HepG2 (cell line): Measurements from ENCODE around the gene ATP10D. TPM values are rescaled to one million over a fixed set of nuclear protein-coding genes. Genes with fewer than 3 reads are reported as not detected.
A peak's percentile ranks its signal among the peaks of the same experiment; 100 is the strongest.

Source experiments
- ATAC-seq: fragments of 200-7000 bp; cut with Tn5 transposase; 3 replicates; pipeline ENCODE4 v1.9.1; 2020; ENCODE audit warnings: mild to moderate bottlenecking, moderate library complexity
- BruUV-seq: library from RNA; stranded (reverse); fragments of 400-500 nt; replicated peaks from 2 replicates; lab custom pipeline; 2021; lab: Mats Ljungman, UMichigan
- CTCF ChIA-PET: fragments of 300-600 bp; formaldehyde crosslinking; extraction: SDS; loops from one replicate; lab custom pipeline; 2021; ENCODE audit warnings: low total read pairs, inconsistent platforms, low intra/inter-chr PET ratio; lab: Yijun Ruan, JAX
- POLR2A ChIA-PET: fragments of 350-600 bp; sonication (Branson Sonifier 250); formaldehyde crosslinking; loops from one replicate; lab custom pipeline; 2020; ENCODE audit warnings: antibody characterized with exemption, inconsistent platforms; lab: Yijun Ruan, JAX
- DNase-seq: peaks from one replicate; pipeline ENCODE4 v3.0.0-alpha.2; 2015; ENCODE audit warnings: low spot score
- FAIRE-seq: peaks from 3 replicates; lab custom pipeline; 2011; peaks lifted over from hg19 to GRCh38; lab: Jason Lieb, UNC
- H2AFZ ChIP-seq: one replicate; pipeline ENCODE4 v1.6.1; 2011; ENCODE audit warnings: low read length, inconsistent platforms
- H3K27ac ChIP-seq: fragments of 300-600 bp; 3 replicates; pipeline ENCODE4 v1.8.0; 2011; ENCODE audit warnings: mixed run types, mild to moderate bottlenecking, mixed read lengths, low read length, inconsistent platforms; ENCODE audit not compliant: insufficient read depth; ENCODE audit errors: extremely low read length
- H3K27me3 ChIP-seq, 2 experiments: fragments of 200-600 bp in 1 of 2; 2 replicates in 1 of 2; 3 replicates in 1 of 2; pipeline versions ENCODE4 v1.6.0 to v1.8.0; 2011; ENCODE audit warnings: low read length in 2 of 2, mild to moderate bottlenecking in 2 of 2, moderate library complexity in 2 of 2, inconsistent platforms in 1 of 2; ENCODE audit not compliant: insufficient read depth in 2 of 2, control insufficient read depth in 1 of 2
- H3K36me3 ChIP-seq, 2 experiments: fragments of 200-600 bp in 1 of 2; replicated peaks in 1 of 2; 2 replicates in 1 of 2; 3 replicates in 1 of 2; pipeline versions ENCODE4 v1.5.1 to v1.8.0; 2011; ENCODE audit warnings: low read length in 2 of 2, inconsistent platforms in 1 of 2; ENCODE audit not compliant: insufficient read depth in 2 of 2, control insufficient read depth in 1 of 2
- H3K4me1 ChIP-seq: 2 replicates; pipeline ENCODE4 v1.5.1; 2012; ENCODE audit warnings: low read length, inconsistent platforms; ENCODE audit not compliant: insufficient read depth
- H3K4me2 ChIP-seq: 2 replicates; pipeline ENCODE4 v1.6.0; 2011; ENCODE audit warnings: low read depth, low read length, inconsistent platforms
- H3K4me3 ChIP-seq, 3 experiments: fragments of 200-600 bp in 1 of 3; sonication (generic), shearing (Covaris generic) in 1 of 3; replicated peaks in 1 of 3; 2 replicates each; pipeline ENCODE4 v1.5.1; 2011 to 2016; ENCODE audit warnings: low read length in 3 of 3, inconsistent platforms in 2 of 3, low read depth in 2 of 3, mild to moderate bottlenecking in 2 of 3, control low read depth in 1 of 3, mixed read lengths in 1 of 3; ENCODE audit not compliant: insufficient read depth in 1 of 3
- H3K79me2 ChIP-seq: one replicate; pipeline ENCODE4 v1.6.1; 2011; ENCODE audit warnings: low read length, inconsistent platforms; ENCODE audit not compliant: insufficient read depth
- H3K9ac ChIP-seq: 2 replicates; pipeline ENCODE4 v1.6.0; 2011; ENCODE audit warnings: mild to moderate bottlenecking, low read depth, low read length, inconsistent platforms; ENCODE audit not compliant: insufficient read depth
- H3K9me3 ChIP-seq: 2 replicates; pipeline ENCODE4 v1.5.1; 2012; ENCODE audit warnings: mild to moderate bottlenecking, low read length
- H4K20me1 ChIP-seq: 2 replicates; pipeline ENCODE4 v1.6.0; 2011; ENCODE audit warnings: inconsistent platforms, mild to moderate bottlenecking, low read length, moderate library complexity; ENCODE audit not compliant: insufficient read depth
- RBM39 ChIP-seq: fragments of 200-400 bp; formaldehyde crosslinking; IDR thresholded peaks from one replicate; pipeline ENCODE4 v1.6.1; 2018; ENCODE audit warnings: antibody characterized with exemption, mild to moderate bottlenecking, low read depth, low read length; ENCODE audit not compliant: poor library complexity, severe bottlenecking
- ZFP62 ChIP-seq: sonication (generic); formaldehyde crosslinking; IDR thresholded peaks from 2 replicates; pipeline ENCODE4 v1.4.0; 2020; ENCODE audit warnings: missing genetic modification reagents
- ZKSCAN5 ChIP-seq: sonication (generic); formaldehyde crosslinking; IDR thresholded peaks from 2 replicates; pipeline ENCODE4 v1.5.1; 2020; ENCODE audit warnings: mild to moderate bottlenecking, missing genetic modification reagents
- ZMYM3 ChIP-seq: sonication (generic); formaldehyde crosslinking; IDR thresholded peaks from 2 replicates; pipeline ENCODE4 v1.5.1; 2020; ENCODE audit warnings: mild to moderate bottlenecking, missing genetic modification reagents
- ZNF598 ChIP-seq: sonication (generic); formaldehyde crosslinking; IDR thresholded peaks from 2 replicates; pipeline ENCODE4 v1.5.1; 2020; ENCODE audit warnings: mild to moderate bottlenecking, missing genetic modification reagents, borderline replicate concordance
- WGBS: methylation state at CpG from one replicate; pipeline ENCODE4 v1.1.6; 2017; ENCODE audit warnings: low lambda C conversion rate; 5-methylcytosine and 5-hydroxymethylcytosine counted together
- in situ Hi-C: cut with HindIII; loops from 2 replicates; pipeline ENCODE4 v1.10.0; 2017; ENCODE audit warnings: low pct_unique_long_range_greater_than_20kb; ENCODE audit not compliant: extremely low pct_ligation_motif_present
- intact Hi-C: fragments of 100-400 bp; cut with micrococcal nuclease; formaldehyde crosslinking; loops from one replicate; pipeline ENCODE4 v1.10.0; 2022; ENCODE audit not compliant: unreplicated experiment
- polyA plus RNA-seq, 8 experiments: library from polyadenylated mRNA; depleted of rRNA in 3 of 8; stranded (reverse) in 7 of 8; unstranded in 1 of 8; fragments of >200 nt; fragmentation: Illumina TruSeq in 4 of 8; extraction: Trizol in 4 of 8; gene quantifications; 2 replicates each; pipeline versions ENCODE4 v1.2.1 to v1.2.3, GENCODE V29; 2011 to 2016; ENCODE audit warnings: low read depth in 4 of 8, missing spikeins in 1 of 8, mixed read lengths in 1 of 8; ENCODE audit not compliant: insufficient read depth in 1 of 8
- total RNA-seq, 5 experiments: library from RNA; depleted of rRNA; stranded (reverse); fragments of >200 nt; fragmentation: Illumina TruSeq; extraction: Trizol; gene quantifications; 2 replicates each; pipeline ENCODE4 v1.2.3, GENCODE V29; 2016; ENCODE audit warnings: low read depth in 1 of 5
- TF ChIP-seq, protein P1 (sequence below): sonication (generic); formaldehyde crosslinking; IDR thresholded peaks from 2 replicates; pipeline ENCODE4 v1.4.0; 2020; ENCODE audit warnings: missing genetic modification reagents
- TF ChIP-seq, protein P2 (sequence below): sonication (generic); formaldehyde crosslinking; conservative IDR thresholded peaks from 2 replicates; pipeline ENCODE4 v1.4.0; 2020; ENCODE audit warnings: missing genetic modification reagents

Gene ATP10D
- total and polyA plus RNA-seq, 2 of the 13 experiments (the other 11 are each of a cell fraction or from before 2014, with no cell fraction given): 2.2 to 9.8 TPM

DNA sequence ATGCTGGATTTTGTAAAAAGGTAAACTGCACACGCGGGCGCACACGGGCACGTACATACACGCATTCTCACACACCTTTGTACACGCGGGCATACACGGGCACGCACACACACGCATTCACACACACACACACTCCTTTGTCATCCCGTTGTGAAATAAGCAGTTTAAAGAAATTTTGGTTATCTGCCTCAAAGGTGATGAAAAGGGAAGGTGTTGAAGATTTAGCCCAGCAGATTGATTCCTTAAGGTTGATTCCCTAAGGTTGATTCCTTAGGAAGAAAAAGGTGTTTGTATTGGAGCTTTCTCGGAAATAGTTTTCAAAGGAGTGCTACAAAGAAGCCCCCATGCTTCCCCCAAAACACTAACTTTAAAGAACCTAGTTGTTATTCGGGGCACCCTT is 693 bp downstream of the ATP10D start:
- BruUV-seq: no TSS peak

More for the DNA sequence above, 693 bp downstream of the ATP10D start:
- no peak; the same call in 2 of the 3 replicates for ATAC-seq
- Histone ChIP-seq H2AFZ (peak overlapping the region; percentile 10), H3K27ac (no peak overlapping the region), H3K36me3 (no peaks in the 10 kb centered on the region), H3K79me2 (no peaks in the 10 kb centered on the region), H3K4me3 (peak overlapping the region; percentile 55 to 74 (median 66)), H3K4me1 (peaks cover 20% of the 10 kb centered on the region), H3K9me3 (no peaks in the 10 kb centered on the region), H4K20me1 (no peaks in the 10 kb centered on the region), H3K27me3 (peaks cover 0 to 3% of the 10 kb centered on the region in 2 experiments; a peak in 1 of 5 replicates), H3K4me2 (peak overlapping the region; percentile 89), H3K9ac (peak overlapping the region; percentile 36; the same call in 1 of the 2 replicates)
- in situ Hi-C loops: no loop called here
- ChIA-PET CTCF (no interaction called here), POLR2A (interaction anchor here (2.2 kb wide), 1 partner anchor 23 kb away, joined by 15 read pairs; the partner anchor contains the start of gene COMMD8)
- intact Hi-C loops: loop anchor here (1.0 to 2.0 kb wide), 2 partner anchors 23 to 40 kb away; partner anchors contain the start of gene COMMD8
- FAIRE-seq: no peak
- DNase-seq: no peak
- WGBS: under 1% methylated on average over 14 of the region's 14 CpGs
- TF ChIP-seq ZMYM3 (CRISPR knock-in tag) (no peak), RBM39 (no peak), ZNF598 (CRISPR knock-in tag) (no peak), ZKSCAN5 (no peak), ZFP62 (CRISPR knock-in tag) (no peak)
- TF ChIP-seq, protein P1, sequence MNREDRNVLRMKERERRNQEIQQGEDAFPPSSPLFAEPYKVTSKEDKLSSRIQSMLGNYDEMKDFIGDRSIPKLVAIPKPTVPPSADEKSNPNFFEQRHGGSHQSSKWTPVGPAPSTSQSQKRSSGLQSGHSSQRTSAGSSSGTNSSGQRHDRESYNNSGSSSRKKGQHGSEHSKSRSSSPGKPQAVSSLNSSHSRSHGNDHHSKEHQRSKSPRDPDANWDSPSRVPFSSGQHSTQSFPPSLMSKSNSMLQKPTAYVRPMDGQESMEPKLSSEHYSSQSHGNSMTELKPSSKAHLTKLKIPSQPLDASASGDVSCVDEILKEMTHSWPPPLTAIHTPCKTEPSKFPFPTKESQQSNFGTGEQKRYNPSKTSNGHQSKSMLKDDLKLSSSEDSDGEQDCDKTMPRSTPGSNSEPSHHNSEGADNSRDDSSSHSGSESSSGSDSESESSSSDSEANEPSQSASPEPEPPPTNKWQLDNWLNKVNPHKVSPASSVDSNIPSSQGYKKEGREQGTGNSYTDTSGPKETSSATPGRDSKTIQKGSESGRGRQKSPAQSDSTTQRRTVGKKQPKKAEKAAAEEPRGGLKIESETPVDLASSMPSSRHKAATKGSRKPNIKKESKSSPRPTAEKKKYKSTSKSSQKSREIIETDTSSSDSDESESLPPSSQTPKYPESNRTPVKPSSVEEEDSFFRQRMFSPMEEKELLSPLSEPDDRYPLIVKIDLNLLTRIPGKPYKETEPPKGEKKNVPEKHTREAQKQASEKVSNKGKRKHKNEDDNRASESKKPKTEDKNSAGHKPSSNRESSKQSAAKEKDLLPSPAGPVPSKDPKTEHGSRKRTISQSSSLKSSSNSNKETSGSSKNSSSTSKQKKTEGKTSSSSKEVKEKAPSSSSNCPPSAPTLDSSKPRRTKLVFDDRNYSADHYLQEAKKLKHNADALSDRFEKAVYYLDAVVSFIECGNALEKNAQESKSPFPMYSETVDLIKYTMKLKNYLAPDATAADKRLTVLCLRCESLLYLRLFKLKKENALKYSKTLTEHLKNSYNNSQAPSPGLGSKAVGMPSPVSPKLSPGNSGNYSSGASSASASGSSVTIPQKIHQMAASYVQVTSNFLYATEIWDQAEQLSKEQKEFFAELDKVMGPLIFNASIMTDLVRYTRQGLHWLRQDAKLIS (CRISPR knock-in tag): no peak
- TF ChIP-seq, protein P2, sequence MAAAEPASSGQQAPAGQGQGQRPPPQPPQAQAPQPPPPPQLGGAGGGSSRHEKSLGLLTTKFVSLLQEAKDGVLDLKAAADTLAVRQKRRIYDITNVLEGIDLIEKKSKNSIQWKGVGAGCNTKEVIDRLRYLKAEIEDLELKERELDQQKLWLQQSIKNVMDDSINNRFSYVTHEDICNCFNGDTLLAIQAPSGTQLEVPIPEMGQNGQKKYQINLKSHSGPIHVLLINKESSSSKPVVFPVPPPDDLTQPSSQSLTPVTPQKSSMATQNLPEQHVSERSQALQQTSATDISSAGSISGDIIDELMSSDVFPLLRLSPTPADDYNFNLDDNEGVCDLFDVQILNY (CRISPR knock-in tag): no peak
